T-cell (primary cell): ENCODE results near the gene CNST. TPM values are rescaled to one million over a fixed set of nuclear protein-coding genes. Genes with fewer than 3 reads are reported as not detected.

Experiments used
- ATAC-seq, 4 experiments: fragments of 200-7000 bp in 3 of 4; fragments of 150-1000 bp in 1 of 4; cut with Tn5 transposase; replicated peaks in 1 of 4; 1 replicate in 3 of 4; 2 replicates in 1 of 4; pipeline ENCODE4 v1.10.0; 2021; ENCODE audit warnings: moderate library complexity in 3 of 4, mild to moderate bottlenecking in 2 of 4, moderate number of reproducible peaks in 1 of 4
- CTCF ChIA-PET, 2 donors: fragments of 300-600 bp; sonication (Branson Sonifier 250); formaldehyde crosslinking; loops; one replicate each; lab custom pipeline; 2022; ENCODE audit warnings: antibody characterized with exemption in 2 of 2; lab: Charles Lee
- POLR2A ChIA-PET, 2 donors: fragments of 300-600 bp; sonication (Branson Sonifier 250); formaldehyde crosslinking; loops; one replicate each; lab custom pipeline; 2022; ENCODE audit warnings: antibody characterized with exemption in 2 of 2; lab: Charles Lee
- DNase-seq, 35 experiments: peaks; one replicate each; pipeline versions ENCODE4 v3.0.0 to v3.0.0-alpha.2; 2013 to 2023
- H3K27ac ChIP-seq: one replicate; pipeline ENCODE4 v1.5.1; 2013; ENCODE audit warnings: low read length
- H3K27me3 ChIP-seq, 2 experiments: replicated peaks in 1 of 2; 1 replicate in 1 of 2; 2 replicates in 1 of 2; pipeline versions ENCODE4 v1.6.1 to v1.7.0; 2013; ENCODE audit warnings: low read length in 1 of 2, mixed read lengths in 1 of 2; ENCODE audit not compliant: control insufficient read depth in 2 of 2, insufficient read depth in 2 of 2; ENCODE audit errors: extremely low read depth in 1 of 2
- H3K36me3 ChIP-seq, 2 donors: 1 replicate in 1 of 2; 2 replicates in 1 of 2; pipeline versions ENCODE4 v1.6.1 to v1.7.0; 2013; ENCODE audit warnings: low read length in 1 of 2; ENCODE audit not compliant: control insufficient read depth in 2 of 2, insufficient read depth in 1 of 2; ENCODE audit errors: extremely low read depth in 1 of 2
- H3K4me1 ChIP-seq, 2 experiments: 1 replicate in 1 of 2; 2 replicates in 1 of 2; pipeline versions ENCODE4 v1.6.1 to v1.7.0; 2013; ENCODE audit warnings: low read length in 2 of 2, mixed read lengths in 1 of 2; ENCODE audit not compliant: insufficient read depth in 2 of 2, control insufficient read depth in 1 of 2; ENCODE audit errors: extremely low read depth in 1 of 2
- H3K4me3 ChIP-seq, 2 donors: 1 replicate in 1 of 2; 2 replicates in 1 of 2; pipeline versions ENCODE4 v1.5.1 to v1.7.0; 2013; ENCODE audit warnings: mild to moderate bottlenecking in 2 of 2, low read length in 1 of 2, moderate library complexity in 1 of 2; ENCODE audit not compliant: control insufficient read depth in 1 of 2; ENCODE audit errors: extremely low read depth in 1 of 2
- H3K9me3 ChIP-seq: 2 replicates; pipeline ENCODE4 v1.7.0; 2013
- H3K27ac Mint-ChIP-seq, 2 donors: one replicate each; pipeline ENCODE4 v1.8.0; 2020 to 2021; ENCODE audit warnings: mild to moderate bottlenecking in 2 of 2, mixed read lengths in 2 of 2
- H3K27me3 Mint-ChIP-seq, 2 donors: one replicate each; pipeline ENCODE4 v1.8.0; 2021 to 2022; ENCODE audit warnings: mixed read lengths in 2 of 2
- H3K36me3 Mint-ChIP-seq: one replicate; pipeline ENCODE4 v1.8.0; 2021; ENCODE audit warnings: mixed read lengths
- H3K4me1 Mint-ChIP-seq, 3 donors: one replicate each; pipeline ENCODE4 v1.8.0; 2020 to 2022; ENCODE audit warnings: mixed read lengths in 3 of 3, mild to moderate bottlenecking in 1 of 3
- H3K4me3 Mint-ChIP-seq, 3 donors: one replicate each; pipeline ENCODE4 v1.8.0; 2020 to 2022; ENCODE audit warnings: mild to moderate bottlenecking in 3 of 3, mixed read lengths in 3 of 3, moderate library complexity in 3 of 3
- H3K9me3 Mint-ChIP-seq, 3 donors: one replicate each; pipeline ENCODE4 v1.8.0; 2020 to 2022; ENCODE audit warnings: mixed read lengths in 3 of 3
- WGBS: methylation state at CpG from one replicate; pipeline ENCODE4 v1.1.5; 2013; ENCODE audit warnings: missing lambda C conversion rate; ENCODE audit not compliant: insufficient coverage; 5-methylcytosine and 5-hydroxymethylcytosine counted together
- total RNA-seq, 35 experiments: library from RNA in 6 of 35; stranded (reverse) in 6 of 35; fragments of 120-200 nt in 1 of 35; gene quantifications; one replicate each; pipeline versions ENCODE4 v1.2.1 to v1.2.4 and lab custom pipeline; 2013 to 2026

The CNST gene
- total RNA-seq, 5 donors from 2014 or later (not counting 1 experiment from before 2014, with no cell fraction given): 69.0 to 87.3 (median 74.4) TPM

- POLR2A ChIA-PET: interaction anchor here in 1 of 2 donors (0.5 kb wide), 1 partner anchor 48 kb away, joined by 3 read pairs; no protein-coding TSS in a partner anchor
- Histone ChIP-seq H3K27ac (no peak overlapping the region), H3K4me3 (no peak overlapping the region), H3K36me3 (no peaks in the 10 kb centered on the region), H3K4me1 (no peaks in the 10 kb centered on the region), H3K9me3 (no peaks in the 10 kb centered on the region), H3K27me3 (no peaks in the 10 kb centered on the region)
- Mint-ChIP-seq H3K36me3 (peaks cover 5% of the 10 kb centered on the region), H3K9me3 (no peaks in the 10 kb centered on the region), H3K4me3 (no peak overlapping the region), H3K4me1 (no peaks in the 10 kb centered on the region), H3K27me3 (no peaks in the 10 kb centered on the region), H3K27ac (no peak overlapping the region)
- WGBS: 97% methylated on average over 7 of the region's 15 CpGs
- DNase-seq: no peak
- CTCF ChIA-PET: interaction anchor here in 1 of 2 donors (0.6 kb wide), 1 partner anchor 108 kb away, joined by 3 read pairs; no protein-coding TSS in a partner anchor
- no peak for ATAC-seq
Observed at GRCh38 chr1:246681900-246682895, 115.9 kb downstream of the CNST start.

- Mint-ChIP-seq H3K27ac (no peak overlapping the region), H3K9me3 (no peaks in the 10 kb centered on the region), H3K4me1 (no peaks in the 10 kb centered on the region), H3K27me3 (no peaks in the 10 kb centered on the region), H3K4me3 (no peak overlapping the region), H3K36me3 (peaks cover 5% of the 10 kb centered on the region)
- Histone ChIP-seq H3K36me3 (no peaks in the 10 kb centered on the region), H3K9me3 (no peaks in the 10 kb centered on the region), H3K4me1 (no peaks in the 10 kb centered on the region), H3K27ac (no peak overlapping the region), H3K27me3 (no peaks in the 10 kb centered on the region), H3K4me3 (no peak overlapping the region)
- POLR2A ChIA-PET: interaction anchor here in 1 of 2 donors (0.5 kb wide), 1 partner anchor 236 kb away, joined by 3 read pairs; no protein-coding TSS in a partner anchor
- ATAC-seq (no peak), DNase-seq (no peak)
- CTCF ChIA-PET: no interaction called here
- WGBS: 88% methylated on average over 7 of the region's 9 CpGs
Observed at GRCh38 chr1:246683521-246683920, 117.3 kb downstream of the CNST start.

GRCh38 chr1:246687002-246687401 lies 120.7 kb downstream of the CNST start:
- Histone ChIP-seq H3K27ac (no peak overlapping the region), H3K4me1 (peaks cover 0 to 4% of the 10 kb centered on the region in 2 experiments), H3K27me3 (peaks cover 0 to 14% of the 10 kb centered on the region in 2 experiments), H3K4me3 (no peak overlapping the region), H3K9me3 (no peaks in the 10 kb centered on the region), H3K36me3 (no peaks in the 10 kb centered on the region)
- Mint-ChIP-seq H3K4me3 (no peak overlapping the region), H3K9me3 (no peaks in the 10 kb centered on the region), H3K4me1 (peaks cover 0 to 7% (median 2%) of the 10 kb centered on the region in 3 donors), H3K36me3 (peaks cover 5% of the 10 kb centered on the region), H3K27ac (no peak overlapping the region), H3K27me3 (no peaks in the 10 kb centered on the region)
- WGBS: 91% methylated on average over 14 of the region's 14 CpGs
- no peak for DNase-seq
- ATAC-seq: no peak
- CTCF ChIA-PET: no interaction called here
- POLR2A ChIA-PET: interaction anchor here in 1 of 2 donors (0.5 kb wide), 1 partner anchor 397 kb away, joined by 3 read pairs; no protein-coding TSS in a partner anchor

GRCh38 chr1:246689409-246690008 lies 123.3 kb downstream of the CNST start:
- Histone ChIP-seq H3K27me3 (peaks cover 0 to 14% of the 10 kb centered on the region in 2 experiments), H3K9me3 (no peaks in the 10 kb centered on the region), H3K4me1 (peaks cover 0 to 4% of the 10 kb centered on the region in 2 experiments), H3K36me3 (no peaks in the 10 kb centered on the region), H3K27ac (no peak overlapping the region), H3K4me3 (no peak overlapping the region)
- ChIA-PET CTCF (interaction anchor here (0.5 to 0.7 kb wide), 4 partner anchors 20 to 285 kb away, joined by 3 to 5 read pairs (median 3); no protein-coding TSS in a partner anchor), POLR2A (no interaction called here)
- WGBS: 16% methylated on average over 9 of the region's 16 CpGs
- peaks cover 2% of the 10 kb centered on the region for H3K36me3 Mint-ChIP-seq
- H3K4me1 Mint-ChIP-seq: peaks cover 0 to 7% (median 2%) of the 10 kb centered on the region in 3 donors
- ATAC-seq (peak; percentile 53 to 86 (median 72)), DNase-seq (peak in 28 of 35 experiments; percentile 4 to 67 (median 21))
- no peak overlapping the region for H3K27ac Mint-ChIP-seq
- no peaks in the 10 kb centered on the region for H3K27me3 Mint-ChIP-seq
- no peak overlapping the region for H3K4me3 Mint-ChIP-seq
- H3K9me3 Mint-ChIP-seq: peaks cover 0 to 6% (median 0%) of the 10 kb centered on the region in 3 donors

GRCh38 chr1:246690100-246690499 lies 123.8 kb downstream of the CNST start:
- ATAC-seq: no peak
- peaks cover 4% of the 10 kb centered on the region for H3K36me3 Mint-ChIP-seq
- peaks cover 0 to 7% (median 2%) of the 10 kb centered on the region in 3 donors for H3K4me1 Mint-ChIP-seq
- H3K27me3 ChIP-seq: peaks cover 0 to 14% of the 10 kb centered on the region in 2 experiments
- H3K27ac ChIP-seq: no peak overlapping the region
- H3K27me3 Mint-ChIP-seq: no peaks in the 10 kb centered on the region
- H3K4me3 ChIP-seq: no peak overlapping the region
- DNase-seq: no peak
- H3K4me3 Mint-ChIP-seq: no peak overlapping the region
- 87% methylated on average over 10 of the region's 12 CpGs for WGBS
- no peaks in the 10 kb centered on the region for H3K9me3 ChIP-seq
- ChIA-PET POLR2A (no interaction called here), CTCF (no interaction called here)
- H3K27ac Mint-ChIP-seq: no peak overlapping the region
- peaks cover 0 to 4% of the 10 kb centered on the region in 2 experiments for H3K4me1 ChIP-seq
- peaks cover 0 to 10% (median 0%) of the 10 kb centered on the region in 3 donors for H3K9me3 Mint-ChIP-seq
- H3K36me3 ChIP-seq: no peaks in the 10 kb centered on the region
